ENCODE data around the gene ZP4.

The ZP4 gene

GRCh38 chr1:237890822-237891221 lies at the start of gene ZP4:
ZP4 (minus strand) TSS chr1:237890922; CDS start chr1:237890635, 287 bp downstream.
- H3K4me1 ChIP-seq (ENCODE audit: insufficient read depth, low read length) = no peaks in the 10 kb centered on the region
- H2AFZ ChIP-seq (ENCODE audit: low read depth, low read length) = no peak within 1 kb of the TSS
- no peaks in the 10 kb centered on the region for H3K27me3 ChIP-seq (ENCODE audit: insufficient read depth, low read length)
- H3K4me3 ChIP-seq (ENCODE audit: low read length) = no peak within 1 kb of the TSS
- H3K9me3 ChIP-seq (ENCODE audit: low read length) = no peaks in the 10 kb centered on the region
- H3K36me3 ChIP-seq (ENCODE audit: insufficient read depth, low read length) = no peaks in the 10 kb centered on the region

GRCh38 chr1:237938553-237938952 lies 47.8 kb upstream of the ZP4 start:
- no peak overlapping the region for H2AFZ ChIP-seq (ENCODE audit: low read depth, low read length)
- H3K36me3 ChIP-seq (ENCODE audit: insufficient read depth, low read length) = no peaks in the 10 kb centered on the region
- no peak overlapping the region for H3K4me3 ChIP-seq (ENCODE audit: low read length)
- H3K27me3 ChIP-seq (ENCODE audit: insufficient read depth, low read length) = no peaks in the 10 kb centered on the region
- no peaks in the 10 kb centered on the region for H3K4me1 ChIP-seq (ENCODE audit: insufficient read depth, low read length)
- H3K9me3 ChIP-seq (ENCODE audit: low read length) = no peaks in the 10 kb centered on the region

GRCh38 chr1:237938068-237938467 lies 47.3 kb upstream of the ZP4 start:
- no peaks in the 10 kb centered on the region for H3K36me3 ChIP-seq (ENCODE audit: insufficient read depth, low read length)
- H3K4me3 ChIP-seq (ENCODE audit: low read length) = no peak overlapping the region
- no peaks in the 10 kb centered on the region for H3K9me3 ChIP-seq (ENCODE audit: low read length)
- H3K4me1 ChIP-seq (ENCODE audit: insufficient read depth, low read length) = no peaks in the 10 kb centered on the region
- H2AFZ ChIP-seq (ENCODE audit: low read depth, low read length) = no peak overlapping the region
- no peaks in the 10 kb centered on the region for H3K27me3 ChIP-seq (ENCODE audit: insufficient read depth, low read length)

GRCh38 chr1:237932816-237933215 lies 42.1 kb upstream of the ZP4 start:
- Histone ChIP-seq H2AFZ (ENCODE audit: low read depth, low read length) (no peak overlapping the region), H3K4me1 (ENCODE audit: insufficient read depth, low read length) (no peaks in the 10 kb centered on the region), H3K27me3 (ENCODE audit: insufficient read depth, low read length) (no peaks in the 10 kb centered on the region), H3K9me3 (ENCODE audit: low read length) (no peaks in the 10 kb centered on the region), H3K36me3 (ENCODE audit: insufficient read depth, low read length) (no peaks in the 10 kb centered on the region), H3K4me3 (ENCODE audit: low read length) (no peak overlapping the region)

- H3K4me1 ChIP-seq (ENCODE audit: insufficient read depth, low read length) = no peaks in the 10 kb centered on the region
- H3K4me3 ChIP-seq (ENCODE audit: low read length) = no peak overlapping the region
- no peaks in the 10 kb centered on the region for H3K9me3 ChIP-seq (ENCODE audit: low read length)
- no peaks in the 10 kb centered on the region for H3K27me3 ChIP-seq (ENCODE audit: insufficient read depth, low read length)
- H3K36me3 ChIP-seq (ENCODE audit: insufficient read depth, low read length) = no peaks in the 10 kb centered on the region
- no peak overlapping the region for H2AFZ ChIP-seq (ENCODE audit: low read depth, low read length)
These were observed 40.9 kb upstream of the ZP4 start for GRCh38 chr1:237931581-237931980.

GRCh38 chr1:237927198-237927597 lies 36.5 kb upstream of the ZP4 start:
- Histone ChIP-seq H3K4me1 (ENCODE audit: insufficient read depth, low read length) (no peaks in the 10 kb centered on the region), H3K36me3 (ENCODE audit: insufficient read depth, low read length) (no peaks in the 10 kb centered on the region), H3K4me3 (ENCODE audit: low read length) (no peak overlapping the region), H3K9me3 (ENCODE audit: low read length) (no peaks in the 10 kb centered on the region), H3K27me3 (ENCODE audit: insufficient read depth, low read length) (no peaks in the 10 kb centered on the region), H2AFZ (ENCODE audit: low read depth, low read length) (no peak overlapping the region)

GRCh38 chr1:237921306-237921705 lies 30.6 kb upstream of the ZP4 start:
- Histone ChIP-seq H3K36me3 (ENCODE audit: insufficient read depth, low read length) (no peaks in the 10 kb centered on the region), H3K4me3 (ENCODE audit: low read length) (no peak overlapping the region), H3K4me1 (ENCODE audit: insufficient read depth, low read length) (no peaks in the 10 kb centered on the region), H2AFZ (ENCODE audit: low read depth, low read length) (no peak overlapping the region), H3K9me3 (ENCODE audit: low read length) (no peaks in the 10 kb centered on the region), H3K27me3 (ENCODE audit: insufficient read depth, low read length) (no peaks in the 10 kb centered on the region)

GRCh38 chr1:237913345-237913744 lies 22.6 kb upstream of the ZP4 start:
- Histone ChIP-seq H2AFZ (ENCODE audit: low read depth, low read length) (no peak overlapping the region), H3K4me3 (ENCODE audit: low read length) (no peak overlapping the region), H3K27me3 (ENCODE audit: insufficient read depth, low read length) (no peaks in the 10 kb centered on the region), H3K4me1 (ENCODE audit: insufficient read depth, low read length) (no peaks in the 10 kb centered on the region), H3K36me3 (ENCODE audit: insufficient read depth, low read length) (no peaks in the 10 kb centered on the region), H3K9me3 (ENCODE audit: low read length) (no peaks in the 10 kb centered on the region)

GRCh38 chr1:237911911-237912310 lies 21.2 kb upstream of the ZP4 start:
- no peak overlapping the region for H3K4me3 ChIP-seq (ENCODE audit: low read length)
- H3K27me3 ChIP-seq (ENCODE audit: insufficient read depth, low read length) = no peaks in the 10 kb centered on the region
- H3K9me3 ChIP-seq (ENCODE audit: low read length) = no peaks in the 10 kb centered on the region
- H2AFZ ChIP-seq (ENCODE audit: low read depth, low read length) = no peak overlapping the region
- H3K4me1 ChIP-seq (ENCODE audit: insufficient read depth, low read length) = no peaks in the 10 kb centered on the region
- H3K36me3 ChIP-seq (ENCODE audit: insufficient read depth, low read length) = no peaks in the 10 kb centered on the region

- Histone ChIP-seq H3K27me3 (ENCODE audit: insufficient read depth, low read length) (no peaks in the 10 kb centered on the region), H3K4me3 (ENCODE audit: low read length) (no peak overlapping the region), H3K36me3 (ENCODE audit: insufficient read depth, low read length) (no peaks in the 10 kb centered on the region), H3K4me1 (ENCODE audit: insufficient read depth, low read length) (no peaks in the 10 kb centered on the region), H3K9me3 (ENCODE audit: low read length) (no peaks in the 10 kb centered on the region), H2AFZ (ENCODE audit: low read depth, low read length) (no peak overlapping the region)
These were observed 20.1 kb upstream of the ZP4 start for GRCh38 chr1:237910834-237911233.

- Histone ChIP-seq H3K4me1 (ENCODE audit: insufficient read depth, low read length) (no peaks in the 10 kb centered on the region), H3K36me3 (ENCODE audit: insufficient read depth, low read length) (no peaks in the 10 kb centered on the region), H3K4me3 (ENCODE audit: low read length) (no peak overlapping the region), H3K27me3 (ENCODE audit: insufficient read depth, low read length) (no peaks in the 10 kb centered on the region), H2AFZ (ENCODE audit: low read depth, low read length) (no peak overlapping the region), H3K9me3 (ENCODE audit: low read length) (no peaks in the 10 kb centered on the region)
These were observed 13.2 kb upstream of the ZP4 start for GRCh38 chr1:237903961-237904360.

- H3K4me3 ChIP-seq (ENCODE audit: low read length) = no peak overlapping the region
- H3K9me3 ChIP-seq (ENCODE audit: low read length) = no peaks in the 10 kb centered on the region
- no peaks in the 10 kb centered on the region for H3K4me1 ChIP-seq (ENCODE audit: insufficient read depth, low read length)
- no peaks in the 10 kb centered on the region for H3K36me3 ChIP-seq (ENCODE audit: insufficient read depth, low read length)
- H2AFZ ChIP-seq (ENCODE audit: low read depth, low read length) = no peak overlapping the region
- H3K27me3 ChIP-seq (ENCODE audit: insufficient read depth, low read length) = no peaks in the 10 kb centered on the region
These were observed 12.4 kb upstream of the ZP4 start for GRCh38 chr1:237902960-237903743.

- H2AFZ ChIP-seq (ENCODE audit: low read depth, low read length) = no peak overlapping the region
- no peaks in the 10 kb centered on the region for H3K36me3 ChIP-seq (ENCODE audit: insufficient read depth, low read length)
- no peak overlapping the region for H3K4me3 ChIP-seq (ENCODE audit: low read length)
- H3K9me3 ChIP-seq (ENCODE audit: low read length) = no peaks in the 10 kb centered on the region
- no peaks in the 10 kb centered on the region for H3K27me3 ChIP-seq (ENCODE audit: insufficient read depth, low read length)
- no peaks in the 10 kb centered on the region for H3K4me1 ChIP-seq (ENCODE audit: insufficient read depth, low read length)
These were observed 10.7 kb upstream of the ZP4 start for GRCh38 chr1:237901299-237901934.

Measured in neuron (in vitro differentiated cells).